ENCODE data around the gene LYVE1. TPM values are rescaled to one million over a fixed set of nuclear protein-coding genes. Genes with fewer than 3 reads are reported as not detected.

LYVE1 gene
- polyA plus RNA-seq, 1 of the 3 experiments (the other 2 are of a cell fraction): not detected

- DNase-seq: no peak
- Histone ChIP-seq H2AFZ (ENCODE audit: low read depth) (peak overlapping the region; percentile 58; the same call in 1 of the 2 replicates), H3K79me2 (ENCODE audit: insufficient read depth) (no peaks in the 10 kb centered on the region), H3K27ac (ENCODE audit: low read depth in 2 of 2, low read length in 1 of 2) (no peak overlapping the region), H3K9me2 (no peaks in the 10 kb centered on the region), H3K36me3 (replicated peaks in 1 of 2; ENCODE audit: control insufficient read depth in 1 of 2, insufficient read depth in 2 of 2, low read length in 1 of 2) (no peaks in the 10 kb centered on the region), H3F3A (replicated peaks; ENCODE audit: insufficient read depth) (no peaks in the 10 kb centered on the region), H3K4me1 (ENCODE audit: control insufficient read depth in 1 of 2, insufficient read depth in 2 of 2, low read depth in 1 of 2, low read length in 1 of 2) (peaks cover 0 to 8% of the 10 kb centered on the region in 2 experiments; a peak in 1 of 4 replicates), H3K4me3 (ENCODE audit: low read depth in 2 of 2, low read length in 1 of 2) (no peak overlapping the region), H3K9ac (no peak overlapping the region), H3K27me3 (ENCODE audit: insufficient read depth) (no peaks in the 10 kb centered on the region), H3K4me2 (no peak overlapping the region), H3K9me3 (no peaks in the 10 kb centered on the region), H4K20me1 (ENCODE audit: insufficient read depth) (no peaks in the 10 kb centered on the region)
- 77% methylated on average over 6 of the region's 6 CpGs for WGBS (ENCODE audit: low lambda C conversion rate)
- ChIA-PET CTCF (interaction anchor here (0.8 kb wide), 1 partner anchor 122 kb away, joined by 3 read pairs; no protein-coding TSS in a partner anchor), POLR2A (no interaction called here)
- TF ChIP-seq NRF1 (IDR thresholded peaks at IDR 0.05; ENCODE audit: low read depth, low read length) (no peak), ELF1 (IDR thresholded peaks at IDR 0.05) (no peak)
These were observed 38.2 kb upstream of the LYVE1 start for GRCh38 chr11:10606536-10607208.

GRCh38 chr11:10605941-10606381 is 37.5 kb upstream of the LYVE1 start:
- Histone ChIP-seq H2AFZ (ENCODE audit: low read depth) (peak overlapping the region; percentile 58; the same call in 1 of the 2 replicates), H3K4me2 (no peak overlapping the region)

More at GRCh38 chr11:10605941-10606381, 37.5 kb upstream of the LYVE1 start:
- H3K9ac ChIP-seq: no peak overlapping the region
- no peak overlapping the region for H3K4me3 ChIP-seq (ENCODE audit: low read depth in 2 of 2, low read length in 1 of 2)
- TF ChIP-seq USF2 (IDR thresholded peaks at IDR 0.05; ENCODE audit: borderline replicate concordance, low read depth, low read length) (no peak), SIN3A (IDR thresholded peaks at IDR 0.05; ENCODE audit: borderline replicate concordance, low read depth, low read length) (no peak), TAF1 (IDR thresholded peaks at IDR 0.05; ENCODE audit: borderline replicate concordance, low read depth, low read length) (no peak), ELF1 (IDR thresholded peaks at IDR 0.05) (no peak), FOXJ3 (CRISPR knock-in tag; IDR thresholded peaks at IDR 0.05) (no peak), REST (IDR thresholded peaks at IDR 0.05; ENCODE audit: low read depth, low read length) (no peak), MXI1 (IDR thresholded peaks at IDR 0.05; ENCODE audit: low read depth, low read length) (no peak), GABPA (IDR thresholded peaks at IDR 0.05; ENCODE audit: low read depth) (no peak), ZBTB33 (IDR thresholded peaks at IDR 0.05; ENCODE audit: borderline replicate concordance, low read depth) (no peak), MEF2A (IDR thresholded peaks at IDR 0.05; ENCODE audit: borderline replicate concordance, low read depth) (no peak), IRF3 (IDR thresholded peaks at IDR 0.05; ENCODE audit: low read depth, low read length) (no peak), RAD21 (IDR thresholded peaks at IDR 0.05; ENCODE audit: low read length) (no peak), NFIC (IDR thresholded peaks at IDR 0.05; ENCODE audit: borderline replicate concordance) (no peak), POLR2AphosphoS5 (IDR thresholded peaks at IDR 0.05; ENCODE audit: low read depth, low read length) (no peak), SMC3 (IDR thresholded peaks at IDR 0.05; ENCODE audit: low read depth, low read length) (no peak), TCF12 (IDR thresholded peaks at IDR 0.05) (no peak), GATA2 (CRISPR knock-in tag; IDR thresholded peaks at IDR 0.05) (no peak)
- no peaks in the 10 kb centered on the region for H3K79me2 ChIP-seq (ENCODE audit: insufficient read depth)
- POLR2A ChIA-PET: no interaction called here
- CTCF ChIA-PET: interaction anchor here (0.8 kb wide), 1 partner anchor 123 kb away, joined by 3 read pairs; no protein-coding TSS in a partner anchor
- H3K4me1 ChIP-seq (ENCODE audit: control insufficient read depth in 1 of 2, insufficient read depth in 2 of 2, low read depth in 1 of 2, low read length in 1 of 2): peaks cover 0 to 8% of the 10 kb centered on the region in 2 experiments; a peak in 1 of 4 replicates
- H3K36me3 ChIP-seq (replicated peaks in 1 of 2; ENCODE audit: control insufficient read depth in 1 of 2, insufficient read depth in 2 of 2, low read length in 1 of 2): no peaks in the 10 kb centered on the region
- H3F3A ChIP-seq (replicated peaks; ENCODE audit: insufficient read depth): no peaks in the 10 kb centered on the region
- H3K9me2 ChIP-seq: no peaks in the 10 kb centered on the region
- no peaks in the 10 kb centered on the region for H3K9me3 ChIP-seq
- no peak for DNase-seq
- 72% methylated on average over 3 of the region's 6 CpGs for WGBS (ENCODE audit: low lambda C conversion rate)
- no peak overlapping the region for H3K27ac ChIP-seq (ENCODE audit: low read depth in 2 of 2, low read length in 1 of 2)
- no peaks in the 10 kb centered on the region for H3K27me3 ChIP-seq (ENCODE audit: insufficient read depth)
- H4K20me1 ChIP-seq (ENCODE audit: insufficient read depth): no peaks in the 10 kb centered on the region
